ENCODE results near the gene ELFN1. TPM values are rescaled to one million over a fixed set of nuclear protein-coding genes. Genes with fewer than 3 reads are reported as not detected.

The ELFN1 gene
- polyA plus RNA-seq, 1 of the 3 experiments (the other 2 are of a cell fraction), result 0.05 TPM

DNA sequence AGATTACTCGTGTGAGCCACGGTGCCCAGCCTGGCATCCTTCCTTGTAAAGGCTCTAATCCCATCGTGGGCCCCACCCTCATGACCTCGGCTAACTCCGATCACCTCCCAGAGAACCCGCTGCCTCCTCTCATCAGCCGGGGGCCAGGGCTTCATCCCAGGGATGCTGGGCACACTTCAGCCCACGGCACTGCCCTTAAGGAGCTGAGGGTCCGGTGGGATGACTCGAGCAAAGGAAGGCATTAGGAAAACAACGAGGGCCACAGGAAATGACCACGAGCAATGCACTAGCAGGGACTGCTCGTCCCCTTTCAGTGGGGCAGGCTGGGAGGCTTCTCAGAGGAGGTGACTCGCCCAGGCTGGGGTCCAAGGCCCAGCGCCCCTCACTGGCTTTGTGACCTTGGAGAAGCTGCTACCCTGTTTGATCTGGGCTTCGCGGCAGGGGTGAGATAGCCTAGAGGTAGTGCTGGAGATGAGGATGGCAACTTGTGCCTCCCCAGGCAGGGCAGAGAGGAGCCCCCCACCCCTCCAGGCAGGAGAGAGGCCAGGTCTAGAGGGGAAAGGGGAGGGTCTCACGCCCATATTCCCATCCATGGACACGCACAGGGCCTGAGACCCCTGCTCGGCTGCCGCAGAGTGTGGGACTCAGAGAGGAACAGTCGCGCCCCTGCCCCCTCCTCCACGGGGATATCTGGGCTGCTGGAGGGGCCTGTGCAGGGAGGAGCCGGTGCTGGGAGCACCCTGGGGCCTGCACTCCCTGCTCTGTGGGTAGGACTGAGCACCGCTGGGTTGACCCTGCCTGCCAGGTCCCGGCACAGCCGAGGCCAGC lies 26.8 kb downstream of the ELFN1 start:
- no peaks in the 10 kb centered on the region for H3K36me3 ChIP-seq (replicated peaks in 1 of 2; ENCODE audit: control insufficient read depth in 1 of 2, insufficient read depth in 2 of 2, low read length in 1 of 2)
- TF ChIP-seq, protein P1, sequence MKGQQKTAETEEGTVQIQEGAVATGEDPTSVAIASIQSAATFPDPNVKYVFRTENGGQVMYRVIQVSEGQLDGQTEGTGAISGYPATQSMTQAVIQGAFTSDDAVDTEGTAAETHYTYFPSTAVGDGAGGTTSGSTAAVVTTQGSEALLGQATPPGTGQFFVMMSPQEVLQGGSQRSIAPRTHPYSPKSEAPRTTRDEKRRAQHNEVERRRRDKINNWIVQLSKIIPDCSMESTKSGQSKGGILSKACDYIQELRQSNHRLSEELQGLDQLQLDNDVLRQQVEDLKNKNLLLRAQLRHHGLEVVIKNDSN (IDR thresholded peaks at IDR 0.05; ENCODE audit: borderline replicate concordance, low read depth), result no peak
- TF ChIP-seq JUND (IDR thresholded peaks at IDR 0.05), result no peak
- TF ChIP-seq, protein P2, sequence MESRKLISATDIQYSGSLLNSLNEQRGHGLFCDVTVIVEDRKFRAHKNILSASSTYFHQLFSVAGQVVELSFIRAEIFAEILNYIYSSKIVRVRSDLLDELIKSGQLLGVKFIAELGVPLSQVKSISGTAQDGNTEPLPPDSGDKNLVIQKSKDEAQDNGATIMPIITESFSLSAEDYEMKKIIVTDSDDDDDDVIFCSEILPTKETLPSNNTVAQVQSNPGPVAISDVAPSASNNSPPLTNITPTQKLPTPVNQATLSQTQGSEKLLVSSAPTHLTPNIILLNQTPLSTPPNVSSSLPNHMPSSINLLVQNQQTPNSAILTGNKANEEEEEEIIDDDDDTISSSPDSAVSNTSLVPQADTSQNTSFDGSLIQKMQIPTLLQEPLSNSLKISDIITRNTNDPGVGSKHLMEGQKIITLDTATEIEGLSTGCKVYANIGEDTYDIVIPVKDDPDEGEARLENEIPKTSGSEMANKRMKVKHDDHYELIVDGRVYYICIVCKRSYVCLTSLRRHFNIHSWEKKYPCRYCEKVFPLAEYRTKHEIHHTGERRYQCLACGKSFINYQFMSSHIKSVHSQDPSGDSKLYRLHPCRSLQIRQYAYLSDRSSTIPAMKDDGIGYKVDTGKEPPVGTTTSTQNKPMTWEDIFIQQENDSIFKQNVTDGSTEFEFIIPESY (IDR thresholded peaks at IDR 0.05; ENCODE audit: borderline replicate concordance, low read depth), result no peak
- TF ChIP-seq MEF2A (IDR thresholded peaks at IDR 0.05; ENCODE audit: borderline replicate concordance, low read depth), result no peak
- no peak for TF ChIP-seq NFIC (IDR thresholded peaks at IDR 0.05; ENCODE audit: borderline replicate concordance)
- TF ChIP-seq POLR2AphosphoS5 (IDR thresholded peaks at IDR 0.05; ENCODE audit: low read depth, low read length), result no peak
- TF ChIP-seq SMC3 (IDR thresholded peaks at IDR 0.05; ENCODE audit: low read depth, low read length), result no peak
- TF ChIP-seq EP300 (IDR thresholded peaks at IDR 0.05; ENCODE audit: borderline replicate concordance in 1 of 2, low read depth in 1 of 2, low read length in 1 of 2), result no peak
- TF ChIP-seq TEAD4 (IDR thresholded peaks at IDR 0.05; ENCODE audit: borderline replicate concordance, insufficient read depth), result no peak
- no peak for TF ChIP-seq RXRA (IDR thresholded peaks at IDR 0.05; ENCODE audit: borderline replicate concordance, low read depth)
- TF ChIP-seq, protein P3, sequence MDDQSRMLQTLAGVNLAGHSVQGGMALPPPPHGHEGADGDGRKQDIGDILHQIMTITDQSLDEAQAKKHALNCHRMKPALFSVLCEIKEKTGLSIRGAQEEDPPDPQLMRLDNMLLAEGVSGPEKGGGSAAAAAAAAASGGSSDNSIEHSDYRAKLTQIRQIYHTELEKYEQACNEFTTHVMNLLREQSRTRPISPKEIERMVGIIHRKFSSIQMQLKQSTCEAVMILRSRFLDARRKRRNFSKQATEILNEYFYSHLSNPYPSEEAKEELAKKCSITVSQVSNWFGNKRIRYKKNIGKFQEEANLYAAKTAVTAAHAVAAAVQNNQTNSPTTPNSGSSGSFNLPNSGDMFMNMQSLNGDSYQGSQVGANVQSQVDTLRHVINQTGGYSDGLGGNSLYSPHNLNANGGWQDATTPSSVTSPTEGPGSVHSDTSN (IDR thresholded peaks at IDR 0.05), result no peak
- no peak for TF ChIP-seq MXI1 (IDR thresholded peaks at IDR 0.05; ENCODE audit: low read depth, low read length)
- no peak for TF ChIP-seq FOXJ3 (CRISPR knock-in tag; IDR thresholded peaks at IDR 0.05)
- DNase-seq, result peak; percentile 41
- no peaks in the 10 kb centered on the region for H3K79me2 ChIP-seq (ENCODE audit: insufficient read depth)
- no peak overlapping the region for H3K4me2 ChIP-seq
- 64% methylated on average over 22 of the region's 28 CpGs for WGBS (ENCODE audit: low lambda C conversion rate)
- no peak overlapping the region for H3K4me3 ChIP-seq (ENCODE audit: low read depth in 2 of 2, low read length in 1 of 2)
- POLR2A ChIA-PET, result no interaction called here
- no peak overlapping the region; a peak in 1 of 4 replicates for H3K27ac ChIP-seq (ENCODE audit: low read depth in 2 of 2, low read length in 1 of 2)
- H3K9me3 ChIP-seq, result no peaks in the 10 kb centered on the region
- peaks cover 0 to 30% of the 10 kb centered on the region in 2 experiments; a peak in 1 of 4 replicates for H3K4me1 ChIP-seq (ENCODE audit: control insufficient read depth in 1 of 2, insufficient read depth in 2 of 2, low read depth in 1 of 2, low read length in 1 of 2)
- no peaks in the 10 kb centered on the region for H4K20me1 ChIP-seq (ENCODE audit: insufficient read depth)
- peaks cover 10% of the 10 kb centered on the region; the same call in 1 of the 2 replicates for H3K27me3 ChIP-seq (ENCODE audit: insufficient read depth)
- H3K9ac ChIP-seq, result no peak overlapping the region
- no peak overlapping the region for H2AFZ ChIP-seq (ENCODE audit: low read depth)
- H3F3A ChIP-seq (replicated peaks; ENCODE audit: insufficient read depth), result no peaks in the 10 kb centered on the region
- H3K9me2 ChIP-seq, result no peaks in the 10 kb centered on the region
- CTCF ChIA-PET, result no interaction called here
